ENCODE results near the gene MANBA.
"Not testable (repeated sequence)": the region's sequence is repeated elsewhere in the genome, so short reads cannot be mapped to it uniquely, and the experiment has no call there.

MANBA gene

DNA sequence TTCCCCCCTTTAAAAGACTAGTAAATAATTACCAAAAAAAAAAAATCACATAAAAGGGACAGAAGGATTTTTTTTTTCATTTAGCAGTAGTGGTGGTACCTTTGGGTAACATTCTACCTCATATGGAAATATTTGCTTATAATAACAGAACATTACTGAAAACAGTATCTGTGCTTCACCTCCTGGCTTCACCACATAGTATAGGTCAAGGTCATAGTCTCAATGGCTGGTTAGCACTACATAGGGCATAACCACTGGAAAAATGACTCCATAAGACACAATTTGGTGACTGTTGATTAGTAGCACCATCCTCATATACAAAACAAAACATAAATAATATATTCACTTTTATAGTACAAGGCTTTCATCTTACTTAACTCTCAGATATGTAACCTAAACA, 34.7 kb downstream of the MANBA start:
- no peaks in the 10 kb centered on the region for H3K9me3 ChIP-seq (ENCODE audit: control insufficient read depth, low read length)
- no peak overlapping the region for H3K27ac ChIP-seq (ENCODE audit: insufficient read depth, low read depth, low read length, poor library complexity, severe bottlenecking)
- H3K27me3 ChIP-seq (ENCODE audit: control insufficient read depth, insufficient read depth, low read length, poor library complexity, severe bottlenecking) = no peaks in the 10 kb centered on the region
- H3K4me1 ChIP-seq (ENCODE audit: control insufficient read depth, insufficient read depth, low read length) = no peaks in the 10 kb centered on the region
- no peak overlapping the region for H3K4me3 ChIP-seq (ENCODE audit: insufficient read depth, low read depth, low read length)
- H3K36me3 ChIP-seq (ENCODE audit: control insufficient read depth, insufficient read depth, low read length) = no peaks in the 10 kb centered on the region

DNA sequence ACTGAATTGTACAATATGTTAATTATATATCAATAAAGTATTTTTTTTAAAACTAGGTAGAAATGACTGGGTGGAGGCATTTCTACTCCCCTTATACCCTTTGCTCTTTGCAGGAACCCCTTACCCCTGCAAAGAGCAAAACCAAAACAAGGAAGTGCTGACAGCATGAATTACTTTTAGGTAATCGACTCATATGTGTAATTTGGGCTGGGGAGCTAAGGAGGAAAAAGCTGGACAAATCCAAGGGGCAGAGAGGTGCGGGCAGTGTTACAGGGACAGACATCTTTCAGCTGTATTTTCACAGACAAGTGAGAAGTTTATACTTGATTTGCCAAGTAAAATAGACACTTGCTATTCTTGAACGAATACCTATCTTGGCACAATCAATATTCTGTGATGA, 35.5 kb downstream of the MANBA start:
- Histone ChIP-seq H3K27ac (ENCODE audit: insufficient read depth, low read depth, low read length, poor library complexity, severe bottlenecking) (no peak overlapping the region), H3K36me3 (ENCODE audit: control insufficient read depth, insufficient read depth, low read length) (no peaks in the 10 kb centered on the region), H3K4me3 (ENCODE audit: insufficient read depth, low read depth, low read length) (no peak overlapping the region), H3K27me3 (ENCODE audit: control insufficient read depth, insufficient read depth, low read length, poor library complexity, severe bottlenecking) (no peaks in the 10 kb centered on the region), H3K9me3 (ENCODE audit: control insufficient read depth, low read length) (no peaks in the 10 kb centered on the region), H3K4me1 (ENCODE audit: control insufficient read depth, insufficient read depth, low read length) (no peaks in the 10 kb centered on the region)
- WGBS, 2 experiments = 94 to 100% methylated on average over 2 to 3 of the region's 3 CpGs

DNA sequence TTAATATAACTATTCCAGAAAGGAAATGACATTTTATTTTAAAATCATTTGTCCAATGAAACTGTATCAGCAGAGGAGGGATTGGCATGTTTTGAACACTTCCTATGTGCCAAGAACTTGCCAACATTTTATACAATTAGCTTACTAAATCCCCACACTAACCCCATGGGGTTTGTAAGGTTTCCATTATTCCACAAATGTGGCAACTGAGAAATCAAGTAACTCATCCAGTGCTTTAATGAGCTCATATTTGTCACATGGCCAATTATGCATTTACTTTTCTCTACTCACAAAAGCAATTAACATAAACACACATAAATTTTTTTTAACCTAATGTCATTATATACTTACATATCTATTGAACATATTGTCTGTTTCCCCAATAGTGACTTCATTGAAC, 37.3 kb downstream of the MANBA start:
- H3K27ac ChIP-seq (ENCODE audit: insufficient read depth, low read depth, low read length, poor library complexity, severe bottlenecking) = no peak overlapping the region
- H3K4me3 ChIP-seq (ENCODE audit: insufficient read depth, low read depth, low read length) = no peak overlapping the region
- H3K36me3 ChIP-seq (ENCODE audit: control insufficient read depth, insufficient read depth, low read length) = no peaks in the 10 kb centered on the region
- H3K27me3 ChIP-seq (ENCODE audit: control insufficient read depth, insufficient read depth, low read length, poor library complexity, severe bottlenecking) = no peaks in the 10 kb centered on the region
- H3K4me1 ChIP-seq (ENCODE audit: control insufficient read depth, insufficient read depth, low read length) = no peaks in the 10 kb centered on the region
- no peaks in the 10 kb centered on the region for H3K9me3 ChIP-seq (ENCODE audit: control insufficient read depth, low read length)

DNA sequence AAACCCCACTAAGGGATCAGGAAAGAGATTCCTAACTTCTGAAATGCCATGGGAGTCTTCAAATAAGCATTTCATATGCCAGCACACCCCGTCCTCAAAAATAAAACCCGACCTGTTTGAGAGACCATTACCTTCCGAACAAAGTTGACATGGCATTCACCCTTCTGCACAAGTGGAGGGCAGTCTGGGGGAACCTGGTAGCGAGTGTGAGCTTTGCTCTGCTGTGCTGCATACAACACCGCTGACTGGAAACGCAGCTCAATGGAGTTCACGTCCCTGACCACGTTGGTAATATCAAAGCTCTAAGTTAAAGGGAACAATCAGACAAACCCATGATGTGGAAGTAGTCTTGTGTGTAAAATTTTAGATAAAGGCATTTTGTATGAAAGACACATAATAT, 38.0 kb downstream of the MANBA start:
- no peaks in the 10 kb centered on the region for H3K4me1 ChIP-seq (ENCODE audit: control insufficient read depth, insufficient read depth, low read length)
- no peaks in the 10 kb centered on the region for H3K36me3 ChIP-seq (ENCODE audit: control insufficient read depth, insufficient read depth, low read length)
- no peaks in the 10 kb centered on the region for H3K9me3 ChIP-seq (ENCODE audit: control insufficient read depth, low read length)
- no peaks in the 10 kb centered on the region for H3K27me3 ChIP-seq (ENCODE audit: control insufficient read depth, insufficient read depth, low read length, poor library complexity, severe bottlenecking)
- no peak overlapping the region for H3K27ac ChIP-seq (ENCODE audit: insufficient read depth, low read depth, low read length, poor library complexity, severe bottlenecking)
- WGBS, 2 experiments = 97% methylated on average over 8 of the region's 8 CpGs
- H3K4me3 ChIP-seq (ENCODE audit: insufficient read depth, low read depth, low read length) = no peak overlapping the region

DNA sequence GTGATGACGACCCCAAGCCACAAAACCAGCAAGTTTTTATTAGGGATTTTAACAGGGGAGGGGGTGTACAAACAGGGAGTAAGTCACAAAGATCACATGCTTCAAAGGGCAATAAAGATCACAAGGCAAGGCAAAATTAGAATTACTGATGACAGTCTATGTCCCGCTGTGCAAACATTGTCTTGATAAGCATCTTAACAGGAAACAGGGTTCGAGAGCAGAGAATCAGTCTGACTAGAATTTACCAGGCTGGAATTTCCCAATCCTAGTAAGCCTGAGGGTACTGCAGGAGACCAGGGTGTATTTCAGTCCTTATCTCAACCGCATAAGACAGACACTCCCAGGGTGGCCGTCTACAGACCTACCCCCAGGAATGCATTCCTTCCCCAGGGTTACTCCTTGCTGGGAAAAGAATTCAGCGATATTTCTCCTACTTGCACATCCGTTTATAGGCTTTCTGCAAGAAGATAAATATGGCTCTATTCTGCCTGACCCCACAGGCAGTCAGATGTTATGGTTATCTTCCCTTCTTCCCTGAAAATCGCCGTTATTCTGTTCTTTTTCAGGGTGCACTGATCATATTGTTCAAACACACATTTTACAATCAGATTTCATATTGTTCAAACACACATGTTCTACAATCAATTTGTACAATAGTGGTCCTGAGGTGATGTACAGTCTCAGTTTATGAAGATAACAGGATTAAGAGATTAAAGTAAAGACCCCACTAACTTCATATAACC, 41.8 kb downstream of the MANBA start:
- WGBS, 2 experiments = 94 to 95% methylated on average over 9 of the region's 9 CpGs
- not testable (repeated sequence) for H3K4me1 ChIP-seq (ENCODE audit: control insufficient read depth, insufficient read depth, low read length); H3K9me3 ChIP-seq (ENCODE audit: control insufficient read depth, low read length); H3K36me3 ChIP-seq (ENCODE audit: control insufficient read depth, insufficient read depth, low read length); H3K27me3 ChIP-seq (ENCODE audit: control insufficient read depth, insufficient read depth, low read length, poor library complexity, severe bottlenecking); H3K27ac ChIP-seq (ENCODE audit: insufficient read depth, low read depth, low read length, poor library complexity, severe bottlenecking); H3K4me3 ChIP-seq (ENCODE audit: insufficient read depth, low read depth, low read length)

DNA sequence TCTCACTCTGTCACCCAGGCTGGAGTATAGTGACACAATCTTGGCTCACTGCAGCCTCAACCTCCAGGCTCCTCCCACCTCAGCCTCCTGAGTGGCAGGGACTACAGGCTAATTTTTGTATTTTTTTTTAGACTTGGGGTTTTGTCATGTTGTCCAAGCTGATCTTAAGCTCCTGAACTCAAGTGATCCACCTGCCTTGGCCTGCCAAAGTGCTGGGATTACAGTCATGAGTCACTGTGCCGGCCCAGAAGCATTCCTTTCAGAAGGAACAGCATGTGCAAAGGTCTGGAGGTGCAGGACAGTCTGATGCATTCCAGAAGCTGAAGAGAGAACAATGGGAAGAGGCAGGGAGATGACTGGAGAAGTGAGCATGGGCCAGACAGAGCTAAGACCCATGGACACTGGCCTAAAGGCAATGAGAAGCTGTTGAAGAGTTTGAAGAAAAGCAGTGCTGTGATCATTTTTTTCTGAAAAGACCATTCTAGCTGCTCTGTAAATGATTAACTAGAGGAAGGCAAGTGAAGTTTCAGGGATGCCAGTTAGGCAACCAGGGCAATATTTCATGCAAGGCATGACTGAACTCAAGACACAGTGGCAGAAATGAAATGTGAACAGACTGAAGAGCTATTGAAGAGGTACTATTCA, 43.2 kb downstream of the MANBA start:
- Histone ChIP-seq H3K36me3 (ENCODE audit: control insufficient read depth, insufficient read depth, low read length) (no peaks in the 10 kb centered on the region), H3K4me1 (ENCODE audit: control insufficient read depth, insufficient read depth, low read length) (no peaks in the 10 kb centered on the region), H3K27me3 (ENCODE audit: control insufficient read depth, insufficient read depth, low read length, poor library complexity, severe bottlenecking) (no peaks in the 10 kb centered on the region), H3K9me3 (ENCODE audit: control insufficient read depth, low read length) (no peaks in the 10 kb centered on the region), H3K27ac (ENCODE audit: insufficient read depth, low read depth, low read length, poor library complexity, severe bottlenecking) (no peak overlapping the region), H3K4me3 (ENCODE audit: insufficient read depth, low read depth, low read length) (no peak overlapping the region)
- 88% methylated on average over 1 of the region's 1 CpG for WGBS, 2 experiments

DNA sequence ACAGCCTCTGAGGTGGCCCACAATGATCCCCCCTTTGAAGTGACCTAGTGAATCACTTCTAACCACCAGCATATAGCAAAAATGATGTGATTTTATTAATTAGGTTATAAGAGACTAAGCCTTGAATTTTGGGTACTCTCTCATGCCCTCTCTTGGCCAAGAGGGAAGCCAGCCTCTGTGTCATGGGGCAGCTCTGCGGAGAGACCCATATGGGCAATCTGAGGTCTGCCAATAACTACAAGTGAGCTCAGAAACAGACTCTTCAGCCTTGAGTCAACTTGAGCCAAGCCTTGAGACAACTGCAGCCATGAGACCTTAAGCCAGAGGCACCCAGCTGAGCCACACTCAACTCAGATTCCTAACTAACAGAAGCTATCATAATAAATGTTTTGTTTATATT, 45.7 kb downstream of the MANBA start:
- Histone ChIP-seq H3K36me3 (ENCODE audit: control insufficient read depth, insufficient read depth, low read length) (no peaks in the 10 kb centered on the region), H3K4me3 (ENCODE audit: insufficient read depth, low read depth, low read length) (no peak overlapping the region), H3K27me3 (ENCODE audit: control insufficient read depth, insufficient read depth, low read length, poor library complexity, severe bottlenecking) (no peaks in the 10 kb centered on the region), H3K9me3 (ENCODE audit: control insufficient read depth, low read length) (no peaks in the 10 kb centered on the region), H3K4me1 (ENCODE audit: control insufficient read depth, insufficient read depth, low read length) (no peaks in the 10 kb centered on the region), H3K27ac (ENCODE audit: insufficient read depth, low read depth, low read length, poor library complexity, severe bottlenecking) (no peak overlapping the region)
- 89% methylated on average over 1 of the region's 1 CpG for WGBS, 2 experiments

DNA sequence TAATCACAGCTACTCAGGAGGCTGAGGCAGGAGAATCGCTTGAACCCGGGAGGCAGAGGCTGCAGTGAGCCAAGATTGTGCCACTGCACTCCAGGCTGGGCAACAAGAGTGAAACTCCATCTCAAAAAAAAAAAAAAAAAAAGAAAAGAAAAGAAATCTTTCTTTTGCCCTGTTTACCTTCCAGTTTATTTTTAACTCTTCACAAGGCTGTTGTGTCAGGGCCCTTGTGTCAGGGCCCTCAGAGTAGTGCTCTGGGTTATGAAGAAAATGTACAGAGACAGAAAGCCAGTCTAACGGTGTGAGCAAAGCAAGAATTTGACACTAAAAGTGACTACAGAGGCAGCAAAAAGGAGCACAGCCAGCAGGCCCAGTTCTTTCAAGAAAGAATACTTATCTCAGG, 47.0 kb downstream of the MANBA start:
- H3K4me3 ChIP-seq (ENCODE audit: insufficient read depth, low read depth, low read length); H3K27me3 ChIP-seq (ENCODE audit: control insufficient read depth, insufficient read depth, low read length, poor library complexity, severe bottlenecking); H3K27ac ChIP-seq (ENCODE audit: insufficient read depth, low read depth, low read length, poor library complexity, severe bottlenecking); H3K4me1 ChIP-seq (ENCODE audit: control insufficient read depth, insufficient read depth, low read length); H3K36me3 ChIP-seq (ENCODE audit: control insufficient read depth, insufficient read depth, low read length); H3K9me3 ChIP-seq (ENCODE audit: control insufficient read depth, low read length): not testable (repeated sequence)
- 94 to 98% methylated on average over 3 of the region's 3 CpGs for WGBS, 2 experiments

DNA sequence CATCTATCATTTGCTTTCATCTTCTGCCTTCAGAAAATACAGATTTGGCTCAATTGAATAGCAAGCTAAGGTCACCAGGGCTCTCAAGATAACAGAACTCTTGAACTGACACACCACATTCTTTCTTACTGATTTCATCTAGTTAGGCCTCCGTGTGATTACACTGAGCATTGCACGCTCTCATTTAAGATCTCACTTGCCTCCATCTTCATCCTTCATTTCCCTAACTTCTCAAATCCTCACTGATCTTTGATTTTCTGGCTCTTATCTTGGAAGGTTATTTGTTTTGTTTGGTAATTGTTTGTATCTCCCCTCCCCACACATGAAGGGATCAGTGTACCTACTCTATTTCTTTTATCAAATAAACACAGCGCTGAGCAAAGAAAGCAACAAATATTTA, 47.7 kb downstream of the MANBA start:
- H3K4me3 ChIP-seq (ENCODE audit: insufficient read depth, low read depth, low read length) = no peak overlapping the region
- no peak overlapping the region for H3K27ac ChIP-seq (ENCODE audit: insufficient read depth, low read depth, low read length, poor library complexity, severe bottlenecking)
- no peaks in the 10 kb centered on the region for H3K36me3 ChIP-seq (ENCODE audit: control insufficient read depth, insufficient read depth, low read length)
- H3K4me1 ChIP-seq (ENCODE audit: control insufficient read depth, insufficient read depth, low read length) = no peaks in the 10 kb centered on the region
- H3K27me3 ChIP-seq (ENCODE audit: control insufficient read depth, insufficient read depth, low read length, poor library complexity, severe bottlenecking) = no peaks in the 10 kb centered on the region
- no peaks in the 10 kb centered on the region for H3K9me3 ChIP-seq (ENCODE audit: control insufficient read depth, low read length)
- WGBS, 2 experiments = 86 to 91% methylated on average over 3 of the region's 3 CpGs

DNA sequence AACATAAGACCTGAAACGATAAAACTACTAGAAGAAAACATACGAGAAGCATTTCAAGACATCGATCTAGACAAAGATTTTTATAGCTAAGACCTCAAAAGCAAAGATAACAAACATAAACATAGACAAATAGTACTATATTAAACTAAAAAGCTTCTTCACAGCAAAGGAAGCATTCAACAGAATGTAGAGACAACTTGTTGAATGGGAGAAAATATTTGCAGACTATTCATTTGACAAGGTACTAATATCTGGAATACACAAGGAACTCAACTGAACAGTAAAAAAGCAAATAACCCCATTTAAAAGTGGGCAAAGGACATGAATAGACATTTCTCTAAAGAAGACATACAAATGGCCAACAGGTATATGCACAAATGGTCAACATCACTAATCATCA, 49.8 kb downstream of the MANBA start:
- H3K9me3 ChIP-seq (ENCODE audit: control insufficient read depth, low read length) = no peaks in the 10 kb centered on the region
- H3K4me1 ChIP-seq (ENCODE audit: control insufficient read depth, insufficient read depth, low read length) = no peaks in the 10 kb centered on the region
- H3K36me3 ChIP-seq (ENCODE audit: control insufficient read depth, insufficient read depth, low read length) = no peaks in the 10 kb centered on the region
- H3K27me3 ChIP-seq (ENCODE audit: control insufficient read depth, insufficient read depth, low read length, poor library complexity, severe bottlenecking) = no peaks in the 10 kb centered on the region
- no peak overlapping the region for H3K27ac ChIP-seq (ENCODE audit: insufficient read depth, low read depth, low read length, poor library complexity, severe bottlenecking)
- WGBS, 2 experiments = 95% methylated on average over 3 of the region's 3 CpGs
- no peak overlapping the region for H3K4me3 ChIP-seq (ENCODE audit: insufficient read depth, low read depth, low read length)

DNA sequence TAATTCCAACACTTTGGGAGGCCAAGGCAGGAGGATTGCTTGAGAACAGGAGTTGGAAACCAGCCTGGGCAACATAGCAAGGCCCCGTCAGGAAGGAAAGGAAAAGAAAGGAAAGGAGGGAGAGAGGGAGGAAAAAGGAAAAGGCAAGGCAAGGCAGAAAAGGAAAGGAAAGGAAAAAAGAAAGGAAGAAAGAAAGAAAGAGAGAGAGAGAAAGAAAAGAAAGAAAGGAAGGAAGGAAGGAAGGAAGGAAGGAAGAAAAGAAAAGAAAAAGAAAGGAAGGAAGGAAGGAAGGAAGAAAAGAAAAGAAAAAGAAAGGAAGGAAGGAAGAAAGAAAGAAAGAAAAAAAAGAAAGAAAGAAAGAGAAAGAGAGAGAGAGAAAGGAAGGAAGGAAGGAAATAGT, 51.7 kb downstream of the MANBA start:
- H3K36me3 ChIP-seq (ENCODE audit: control insufficient read depth, insufficient read depth, low read length); H3K27me3 ChIP-seq (ENCODE audit: control insufficient read depth, insufficient read depth, low read length, poor library complexity, severe bottlenecking); H3K4me1 ChIP-seq (ENCODE audit: control insufficient read depth, insufficient read depth, low read length); H3K9me3 ChIP-seq (ENCODE audit: control insufficient read depth, low read length); H3K4me3 ChIP-seq (ENCODE audit: insufficient read depth, low read depth, low read length); H3K27ac ChIP-seq (ENCODE audit: insufficient read depth, low read depth, low read length, poor library complexity, severe bottlenecking): not testable (repeated sequence)
- 90 to 93% methylated on average over 1 of the region's 1 CpG for WGBS, 2 experiments

All from ectodermal cell (in vitro differentiated cells).